ENCODE data around the gene ZBTB12. TPM values are rescaled to one million over a fixed set of nuclear protein-coding genes. Genes with fewer than 3 reads are reported as not detected.

ZBTB12 gene
- total RNA-seq, 1 donor from 2014 or later, result 37.1 TPM

DNA sequence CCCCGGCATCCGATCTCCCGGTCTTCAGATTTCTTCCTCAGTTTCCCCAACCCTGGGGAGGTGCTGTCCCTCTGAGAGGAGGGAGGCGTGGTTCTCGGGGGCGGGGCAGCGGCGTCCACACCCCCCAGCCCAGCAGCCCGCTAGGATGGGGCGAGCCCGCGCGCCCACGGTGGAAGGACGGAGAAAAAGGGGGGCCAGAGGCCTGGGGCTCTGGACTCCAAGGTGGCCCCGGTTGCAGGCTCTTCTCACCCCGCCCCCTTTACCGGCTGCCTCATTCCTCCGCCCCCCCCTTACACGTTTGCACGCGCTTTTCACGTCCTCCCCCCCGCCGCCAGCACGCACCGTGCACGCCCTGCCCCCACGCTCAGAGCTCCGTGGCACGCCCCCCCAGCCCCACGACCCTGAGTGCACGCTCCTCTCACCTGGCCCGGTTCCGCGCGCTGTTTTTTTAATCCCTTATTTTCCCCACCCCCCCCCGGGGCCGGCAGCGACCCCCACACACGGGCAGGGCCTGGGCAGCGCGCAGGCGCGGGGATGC, 402 bp downstream of the ZBTB12 start:
- Mint-ChIP-seq H3K4me3 (peak overlapping the region; percentile 68), H3K4me1 (peaks cover 42% of the 10 kb centered on the region), H3K27ac (peak overlapping the region; percentile 85), H3K27me3 (ENCODE audit: low read depth) (no peaks in the 10 kb centered on the region), H3K36me3 (no peaks in the 10 kb centered on the region), H3K9me3 (no peaks in the 10 kb centered on the region)
- TF ChIP-seq, protein P1, sequence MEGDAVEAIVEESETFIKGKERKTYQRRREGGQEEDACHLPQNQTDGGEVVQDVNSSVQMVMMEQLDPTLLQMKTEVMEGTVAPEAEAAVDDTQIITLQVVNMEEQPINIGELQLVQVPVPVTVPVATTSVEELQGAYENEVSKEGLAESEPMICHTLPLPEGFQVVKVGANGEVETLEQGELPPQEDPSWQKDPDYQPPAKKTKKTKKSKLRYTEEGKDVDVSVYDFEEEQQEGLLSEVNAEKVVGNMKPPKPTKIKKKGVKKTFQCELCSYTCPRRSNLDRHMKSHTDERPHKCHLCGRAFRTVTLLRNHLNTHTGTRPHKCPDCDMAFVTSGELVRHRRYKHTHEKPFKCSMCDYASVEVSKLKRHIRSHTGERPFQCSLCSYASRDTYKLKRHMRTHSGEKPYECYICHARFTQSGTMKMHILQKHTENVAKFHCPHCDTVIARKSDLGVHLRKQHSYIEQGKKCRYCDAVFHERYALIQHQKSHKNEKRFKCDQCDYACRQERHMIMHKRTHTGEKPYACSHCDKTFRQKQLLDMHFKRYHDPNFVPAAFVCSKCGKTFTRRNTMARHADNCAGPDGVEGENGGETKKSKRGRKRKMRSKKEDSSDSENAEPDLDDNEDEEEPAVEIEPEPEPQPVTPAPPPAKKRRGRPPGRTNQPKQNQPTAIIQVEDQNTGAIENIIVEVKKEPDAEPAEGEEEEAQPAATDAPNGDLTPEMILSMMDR (IDR thresholded peaks at IDR 0.05; ENCODE audit: unreplicated experiment), result no peak
- peak in 1 of 2 experiments; percentile 53 for DNase-seq (ENCODE audit: low spot score in 2 of 2, unreplicated experiment in 2 of 2)

DNA sequence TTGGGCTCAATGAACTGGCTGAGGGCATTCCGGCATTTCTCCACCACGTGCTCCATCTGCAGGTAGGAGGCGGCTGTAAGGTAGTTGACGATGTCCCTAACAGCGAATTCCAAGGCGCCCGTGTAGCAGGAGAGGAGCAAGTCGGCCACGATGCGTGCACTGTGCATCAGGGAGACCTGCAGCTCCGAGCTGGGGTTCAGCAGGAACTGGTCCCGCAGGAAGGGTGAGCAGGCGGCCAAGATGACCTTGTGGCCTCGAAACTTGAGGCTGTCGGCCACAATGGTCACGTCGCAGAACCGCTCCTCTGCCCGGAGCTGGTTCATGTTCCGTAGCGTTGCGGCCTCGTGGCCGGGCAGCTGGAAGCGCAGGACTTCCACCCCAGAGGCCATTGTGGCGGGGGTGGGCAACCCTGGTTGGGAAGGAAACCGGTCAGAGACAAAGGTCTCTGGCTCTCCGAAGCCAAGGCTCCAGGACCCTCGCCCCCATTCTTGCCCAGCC, 920 bp downstream of the ZBTB12 start:
- Mint-ChIP-seq H3K27ac (peak overlapping the region; percentile 85), H3K4me1 (peaks cover 41% of the 10 kb centered on the region), H3K36me3 (no peaks in the 10 kb centered on the region), H3K9me3 (no peaks in the 10 kb centered on the region), H3K4me3 (peak overlapping the region; percentile 68), H3K27me3 (ENCODE audit: low read depth) (no peaks in the 10 kb centered on the region)
- DNase-seq (ENCODE audit: low spot score in 2 of 2, unreplicated experiment in 2 of 2), result no peak
- TF ChIP-seq, protein P1 (IDR thresholded peaks at IDR 0.05; ENCODE audit: unreplicated experiment), result no peak

DNA sequence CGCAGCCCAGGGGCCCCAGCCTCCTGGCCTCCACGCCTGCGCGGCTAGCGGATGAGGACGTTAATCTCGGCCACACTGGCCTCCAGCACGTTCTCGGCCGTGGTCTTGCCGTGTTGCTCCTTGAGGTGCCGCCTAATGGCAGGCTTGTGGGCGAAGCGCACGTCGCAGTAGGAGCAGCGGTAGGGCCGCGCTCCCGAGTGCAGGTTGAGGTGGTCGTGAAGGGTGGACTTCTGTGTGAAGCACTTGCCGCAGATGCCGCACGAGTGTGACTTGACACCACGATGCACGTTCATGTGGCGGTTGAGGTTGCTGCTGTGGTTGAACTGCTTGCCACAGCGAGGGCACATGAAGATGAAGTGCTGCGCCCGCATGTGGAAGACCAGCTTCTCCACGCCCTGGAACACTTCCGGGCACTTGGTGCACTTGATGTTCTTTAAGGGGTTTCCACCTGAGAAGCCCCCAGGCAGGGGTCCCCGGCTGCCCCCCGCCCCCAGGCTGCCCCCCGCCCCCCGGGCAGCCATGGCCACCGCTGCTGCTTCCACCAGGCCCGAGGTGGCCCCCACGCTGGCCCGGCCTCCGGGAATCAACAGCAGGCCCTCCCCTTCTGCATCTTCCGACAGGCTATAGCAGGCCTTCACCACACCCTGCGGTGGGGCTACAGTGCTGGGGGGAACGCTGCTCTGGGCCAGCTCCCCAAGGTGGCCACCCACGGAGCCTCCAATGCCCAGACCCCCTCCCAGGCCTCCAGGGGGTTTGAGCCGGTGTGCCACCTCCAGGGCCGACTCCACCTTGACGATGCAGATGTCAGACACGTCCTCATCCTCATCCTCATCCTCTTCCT, 1.8 kb downstream of the ZBTB12 start:
- DNase-seq (ENCODE audit: low spot score in 2 of 2, unreplicated experiment in 2 of 2), result no peak
- peaks cover 38% of the 10 kb centered on the region for H3K4me1 Mint-ChIP-seq
- no peaks in the 10 kb centered on the region for H3K9me3 Mint-ChIP-seq
- H3K27ac Mint-ChIP-seq, result no peak overlapping the region
- H3K36me3 Mint-ChIP-seq, result no peaks in the 10 kb centered on the region
- H3K27me3 Mint-ChIP-seq (ENCODE audit: low read depth), result no peaks in the 10 kb centered on the region
- TF ChIP-seq, protein P1 (IDR thresholded peaks at IDR 0.05; ENCODE audit: unreplicated experiment), result no peak
- peak overlapping the region; percentile 68 for H3K4me3 Mint-ChIP-seq

DNA sequence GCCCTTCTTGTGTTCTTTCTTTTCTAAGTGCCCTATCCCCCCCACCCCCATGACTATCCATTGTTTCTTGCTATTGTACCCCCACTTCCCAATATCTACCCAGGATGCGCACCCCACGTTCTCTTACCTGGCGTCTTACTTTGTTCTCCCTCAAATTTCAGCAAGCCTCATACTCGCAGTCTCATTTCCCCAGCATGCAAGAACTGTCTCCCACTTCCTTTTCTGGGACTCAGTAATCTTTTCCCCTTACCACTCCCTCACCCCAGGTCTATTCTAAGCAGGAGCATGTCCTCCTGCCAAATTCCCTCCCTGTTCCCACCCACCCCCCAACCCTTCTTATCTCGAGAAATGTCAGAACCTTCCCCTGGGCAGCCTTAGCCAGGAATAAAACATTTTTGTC, 2.7 kb downstream of the ZBTB12 start:
- Mint-ChIP-seq H3K4me1 (peaks cover 38% of the 10 kb centered on the region), H3K36me3 (no peaks in the 10 kb centered on the region), H3K27me3 (ENCODE audit: low read depth) (no peaks in the 10 kb centered on the region), H3K27ac (peak overlapping the region; percentile 87), H3K4me3 (peak overlapping the region; percentile 52), H3K9me3 (no peaks in the 10 kb centered on the region)
- DNase-seq (ENCODE audit: low spot score in 2 of 2, unreplicated experiment in 2 of 2), result no peak
- TF ChIP-seq, protein P1 (IDR thresholded peaks at IDR 0.05; ENCODE audit: unreplicated experiment), result no peak

DNA sequence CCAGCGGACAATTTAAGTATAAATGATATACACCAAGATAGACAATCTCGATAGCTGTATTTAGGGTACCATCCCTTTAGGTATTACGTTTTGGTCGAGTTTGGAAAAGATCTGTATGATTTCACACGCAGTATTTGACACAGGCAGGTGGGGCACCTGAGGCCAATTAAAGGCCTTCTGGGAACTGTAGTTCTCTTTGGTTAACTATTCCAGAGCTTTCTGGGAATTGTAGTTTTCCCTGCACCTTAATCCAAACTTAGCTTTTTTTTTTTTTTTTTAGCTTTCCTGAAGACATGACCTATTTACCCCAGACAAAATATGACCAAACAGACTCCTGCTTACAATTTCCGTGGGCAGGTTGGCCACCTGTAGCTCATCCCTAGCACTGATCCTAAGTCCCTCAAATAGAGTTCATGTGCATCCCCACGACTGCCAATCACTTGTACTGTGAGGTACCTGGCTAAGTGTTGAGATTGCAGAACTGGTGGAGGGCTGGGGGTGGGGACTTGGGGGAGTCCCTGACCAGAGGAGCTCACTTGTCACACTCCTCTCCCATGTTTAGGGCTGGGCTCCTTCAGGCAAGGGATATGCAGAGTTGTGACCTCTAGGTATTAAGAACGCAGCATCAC, 3.4 kb downstream of the ZBTB12 start:
- DNase-seq (ENCODE audit: low spot score in 2 of 2, unreplicated experiment in 2 of 2), result no peak
- Mint-ChIP-seq H3K27me3 (ENCODE audit: low read depth) (no peaks in the 10 kb centered on the region), H3K9me3 (no peaks in the 10 kb centered on the region), H3K36me3 (peaks cover 2% of the 10 kb centered on the region), H3K4me3 (peak overlapping the region; percentile 98), H3K4me1 (peaks cover 37% of the 10 kb centered on the region), H3K27ac (peak overlapping the region; percentile 97)
- TF ChIP-seq, protein P1 (IDR thresholded peaks at IDR 0.05; ENCODE audit: unreplicated experiment), result no peak

Data from mesothelial cell of epicardium (in vitro differentiated cells).